Measurements from ENCODE around the gene SOBP. TPM values are rescaled to one million over a fixed set of nuclear protein-coding genes. Genes with fewer than 3 reads are reported as not detected.
A peak's percentile ranks its signal among the peaks of the same experiment; 100 is the strongest.

Gene SOBP
- total RNA-seq, 1 donor, result under 0.01 TPM

- DNase-seq (ENCODE audit: low read depth in 2 of 3, low spot score in 2 of 3), result peak; percentile 71 to 93 (median 88)
These were observed 185.2 kb downstream of the SOBP start for GRCh38 chr6:107674995-107675738.

- DNase-seq (ENCODE audit: low read depth in 2 of 3, low spot score in 2 of 3), result no peak
These were observed 186.1 kb downstream of the SOBP start for GRCh38 chr6:107676042-107676441.

- no peak for DNase-seq (ENCODE audit: low read depth in 2 of 3, low spot score in 2 of 3)
These were observed 187.5 kb downstream of the SOBP start for GRCh38 chr6:107677399-107677798.

GRCh38 chr6:107679457-107679856 lies 189.5 kb downstream of the SOBP start:
- DNase-seq (ENCODE audit: low read depth in 2 of 3, low spot score in 2 of 3), result no peak

GRCh38 chr6:107682721-107683120 lies 192.8 kb downstream of the SOBP start:
- DNase-seq (ENCODE audit: low read depth in 2 of 3, low spot score in 2 of 3), result no peak

GRCh38 chr6:107683183-107683582 lies 193.3 kb downstream of the SOBP start:
- no peak for DNase-seq (ENCODE audit: low read depth in 2 of 3, low spot score in 2 of 3)

GRCh38 chr6:107684996-107685395 lies 195.1 kb downstream of the SOBP start:
- no peak for DNase-seq (ENCODE audit: low read depth in 2 of 3, low spot score in 2 of 3)

- DNase-seq (ENCODE audit: low read depth in 2 of 3, low spot score in 2 of 3), result no peak
These were observed 199.3 kb downstream of the SOBP start for GRCh38 chr6:107689190-107689589.

GRCh38 chr6:107689951-107690642 lies 200.2 kb downstream of the SOBP start:
- DNase-seq (ENCODE audit: low read depth in 2 of 3, low spot score in 2 of 3), result no peak

GRCh38 chr6:107690643-107691061 lies 200.7 kb downstream of the SOBP start:
- no peak for DNase-seq (ENCODE audit: low read depth in 2 of 3, low spot score in 2 of 3)

GRCh38 chr6:107691062-107691751 lies 201.3 kb downstream of the SOBP start:
- no peak for DNase-seq (ENCODE audit: low read depth in 2 of 3, low spot score in 2 of 3)

- DNase-seq (ENCODE audit: low read depth in 2 of 3, low spot score in 2 of 3), result no peak
These were observed 202.4 kb downstream of the SOBP start for GRCh38 chr6:107692351-107692750.

- no peak for DNase-seq (ENCODE audit: low read depth in 2 of 3, low spot score in 2 of 3)
These were observed 205.3 kb downstream of the SOBP start for GRCh38 chr6:107695061-107695720.

- no peak for DNase-seq (ENCODE audit: low read depth in 2 of 3, low spot score in 2 of 3)
These were observed 207.8 kb downstream of the SOBP start for GRCh38 chr6:107697682-107698081.

GRCh38 chr6:107698146-107698545 lies 208.2 kb downstream of the SOBP start:
- no peak for DNase-seq (ENCODE audit: low read depth in 2 of 3, low spot score in 2 of 3)

GRCh38 chr6:107699254-107699653 lies 209.3 kb downstream of the SOBP start:
- DNase-seq (ENCODE audit: low read depth in 2 of 3, low spot score in 2 of 3), result no peak

GRCh38 chr6:107699697-107700325 lies 209.9 kb downstream of the SOBP start:
- peak in 2 of 3 donors; percentile 48 to 65 for DNase-seq (ENCODE audit: low read depth in 2 of 3, low spot score in 2 of 3)

- no peak for DNase-seq (ENCODE audit: low read depth in 2 of 3, low spot score in 2 of 3)
These were observed 213.7 kb downstream of the SOBP start for GRCh38 chr6:107703606-107704005.

- peak in 2 of 3 donors; percentile 39 to 57 for DNase-seq (ENCODE audit: low read depth in 2 of 3, low spot score in 2 of 3)
These were observed 214.6 kb downstream of the SOBP start for GRCh38 chr6:107704347-107705013.

GRCh38 chr6:107706516-107707115 lies 216.7 kb downstream of the SOBP start:
- DNase-seq (ENCODE audit: low read depth in 2 of 3, low spot score in 2 of 3), result no peak
